Caki2 (cell line): ENCODE results near the gene MLEC. TPM values are rescaled to one million over a fixed set of nuclear protein-coding genes. Genes with fewer than 3 reads are reported as not detected.
"Not testable (repeated sequence)": the region's sequence is repeated elsewhere in the genome, so short reads cannot be mapped to it uniquely, and the experiment has no call there.

ENCODE experiments used
- DNase-seq: peaks from one replicate; pipeline ENCODE4 v3.0.0-alpha.2; 2015; ENCODE audit warnings: low read depth
- in situ Hi-C: cut with HindIII; loops from 2 replicates; pipeline ENCODE4 v1.10.0; 2016; ENCODE audit warnings: low sequenced_read_pairs, low pct_unique_long_range_greater_than_20kb, mixed read lengths
- total RNA-seq: library from RNA; depleted of rRNA; stranded (reverse); fragments of >200 nt; shearing (Covaris generic); gene quantifications from 2 replicates; pipeline ENCODE4 v1.2.3, GENCODE V29; 2014; ENCODE audit warnings: low replicate concordance

The MLEC gene
- total RNA-seq, 1 experiment from 2014 or later: 80.6 TPM

GRCh38 chr12:120732198-120732597 is 45.2 kb downstream of the MLEC start:
- DNase-seq, in situ Hi-C loops: not testable (repeated sequence)

- in situ Hi-C loops: no loop called here
- no peak for DNase-seq
Measured at GRCh38 chr12:120733574-120733973, 46.6 kb downstream of the MLEC start.

- in situ Hi-C loops: no loop called here
- no peak for DNase-seq
Measured at GRCh38 chr12:120734210-120734609, 47.3 kb downstream of the MLEC start.

- DNase-seq: peak; percentile 52
- in situ Hi-C loops: no loop called here
Measured at GRCh38 chr12:120735181-120735580, 48.2 kb downstream of the MLEC start.

GRCh38 chr12:120736404-120737331 is 49.7 kb downstream of the MLEC start:
- no peak for DNase-seq
- in situ Hi-C loops: no loop called here

GRCh38 chr12:120737557-120738251 is 50.8 kb downstream of the MLEC start:
- DNase-seq: no peak
- in situ Hi-C loops: no loop called here

GRCh38 chr12:120738252-120739030 is 51.5 kb downstream of the MLEC start:
- in situ Hi-C loops: no loop called here
- DNase-seq: no peak

GRCh38 chr12:120739031-120739762 is 52.2 kb downstream of the MLEC start:
- DNase-seq: no peak
- in situ Hi-C loops: no loop called here

- in situ Hi-C loops: no loop called here
- DNase-seq: no peak
Measured at GRCh38 chr12:120739821-120740613, 53.1 kb downstream of the MLEC start.

GRCh38 chr12:120740871-120741270 is 53.9 kb downstream of the MLEC start:
- DNase-seq: no peak
- in situ Hi-C loops: no loop called here

GRCh38 chr12:120741476-120742421 is 54.8 kb downstream of the MLEC start:
- DNase-seq: no peak
- in situ Hi-C loops: no loop called here

- in situ Hi-C loops: no loop called here
- DNase-seq: no peak
Measured at GRCh38 chr12:120744922-120745493, 58.1 kb downstream of the MLEC start.

- DNase-seq: peak; percentile 32
- in situ Hi-C loops: no loop called here
Measured at GRCh38 chr12:120748242-120748641, 61.3 kb downstream of the MLEC start.

- no peak for DNase-seq
- in situ Hi-C loops: no loop called here
Measured at GRCh38 chr12:120749256-120749655, 62.3 kb downstream of the MLEC start.

- in situ Hi-C loops: no loop called here
- no peak for DNase-seq
Measured at GRCh38 chr12:120750806-120751205, 63.9 kb downstream of the MLEC start.

GRCh38 chr12:120751389-120751788 is 64.4 kb downstream of the MLEC start:
- in situ Hi-C loops: no loop called here
- no peak for DNase-seq
